GM21619 (cell line): ENCODE data around the gene TAF12.
"Not testable (repeated sequence)": the region's sequence is repeated elsewhere in the genome, so short reads cannot be mapped to it uniquely, and the experiment has no call there.

Experiments used
- ATAC-seq: cut with Tn5 transposase; IDR thresholded peaks from one replicate; pipeline ENCODE4 v1.9.1; 2021; ENCODE audit not compliant: unreplicated experiment

Gene TAF12

GRCh38 chr1:28642847-28643635 is at the start of gene TAF12:
TSS of gene TAF12 (minus strand) at chr1:28643067. CDS start at chr1:28622081, 20,986 bp downstream.
- ATAC-seq = peak; percentile 72

GRCh38 chr1:28691627-28692026 is 48.8 kb upstream of the TAF12 start:
- not testable (repeated sequence) for ATAC-seq

- ATAC-seq = no peak
Observed at GRCh38 chr1:28684937-28685336, 42.1 kb upstream of the TAF12 start.

GRCh38 chr1:28682840-28683239 is 40.0 kb upstream of the TAF12 start:
- ATAC-seq = no peak

- no peak for ATAC-seq
Observed at GRCh38 chr1:28680151-28680550, 37.3 kb upstream of the TAF12 start.

GRCh38 chr1:28675924-28676257 is 33.0 kb upstream of the TAF12 start:
- no peak for ATAC-seq

GRCh38 chr1:28672971-28673370 is 30.1 kb upstream of the TAF12 start:
- not testable (repeated sequence) for ATAC-seq

- ATAC-seq = no peak
Observed at GRCh38 chr1:28671254-28671780, 28.4 kb upstream of the TAF12 start.

GRCh38 chr1:28668956-28669723 is 26.3 kb upstream of the TAF12 start:
- peak; percentile 33 for ATAC-seq

GRCh38 chr1:28668191-28668955 is 25.5 kb upstream of the TAF12 start, which contains the start of gene GMEB1:
TSS of gene GMEB1 (plus strand) at chr1:28668784. CDS start at chr1:28683613, 14,829 bp downstream.
- peak; percentile 56 for ATAC-seq

GRCh38 chr1:28666806-28667205 is 23.9 kb upstream of the TAF12 start:
- ATAC-seq = no peak

- no peak for ATAC-seq
Observed at GRCh38 chr1:28663871-28664470, 21.1 kb upstream of the TAF12 start.

- ATAC-seq = no peak
Observed at GRCh38 chr1:28656335-28656734, 13.5 kb upstream of the TAF12 start.

GRCh38 chr1:28655448-28656311 is 12.8 kb upstream of the TAF12 start:
- not testable (repeated sequence) for ATAC-seq

GRCh38 chr1:28653870-28654269 is 11.0 kb upstream of the TAF12 start:
- ATAC-seq = not testable (repeated sequence)

- ATAC-seq = not testable (repeated sequence)
Observed at GRCh38 chr1:28653063-28653462, 10.2 kb upstream of the TAF12 start.

GRCh38 chr1:28648474-28649198 is 5.8 kb upstream of the TAF12 start, which contains the start of gene RNU11:
TSS of gene RNU11 (plus strand) at chr1:28648600.
- ATAC-seq = peak; percentile 56

- peak; percentile 54 for ATAC-seq
Observed at GRCh38 chr1:28648008-28648473, 5.2 kb upstream of the TAF12 start.

- ATAC-seq = no peak
Observed at GRCh38 chr1:28646040-28646439, 3.2 kb upstream of the TAF12 start.
